A549 (cell line): Measurements from ENCODE around the gene UVRAG. TPM values are rescaled to one million over a fixed set of nuclear protein-coding genes. Genes with fewer than 3 reads are reported as not detected.

Experiments
- ATAC-seq, 2 experiments: fragments of 200-7000 bp in 1 of 2; fragments of >200 bp in 1 of 2; cut with Nextera tagmentation in 1 of 2; cut with Tn5 transposase in 1 of 2; 3 replicates each; pipeline versions ENCODE4 v1.8.0 to v1.9.1; 2018 to 2020; ENCODE audit warnings: mild to moderate bottlenecking in 1 of 2, moderate library complexity in 1 of 2
- CTCF ChIA-PET: fragments of 300-600 bp; sonication (Branson Sonifier 250); formaldehyde crosslinking; extraction: SDS; loops from one replicate; lab custom pipeline; 2021; ENCODE audit warnings: antibody characterized with exemption, inconsistent platforms; lab: Yijun Ruan, JAX
- POLR2A ChIA-PET: fragments of 350-600 bp; formaldehyde crosslinking; extraction: SDS; loops from one replicate; lab custom pipeline; 2021; ENCODE audit warnings: antibody characterized with exemption, inconsistent platforms; lab: Yijun Ruan, JAX
- DNase-seq, 2 experiments: peaks; one replicate each; pipeline versions ENCODE4 v3.0.0 to v3.0.0-alpha.2; 2011 to 2016; ENCODE audit warnings: low read depth in 1 of 2, low spot score in 1 of 2
- FAIRE-seq: peaks from 2 replicates; lab custom pipeline; 2011; peaks lifted over from hg19 to GRCh38; lab: Jason Lieb, UNC
- H3K27ac ChIP-seq, 2 experiments: fragments of >200 bp; sonication (Bioruptor Twin); formaldehyde crosslinking; 3 replicates each; pipeline ENCODE4 v1.5.1; 2016 to 2017
- H3K4me1 ChIP-seq: fragments of >200 bp; sonication (Bioruptor Twin); formaldehyde crosslinking; 3 replicates; pipeline ENCODE4 v1.6.1; 2016
- H3K4me2 ChIP-seq: fragments of >200 bp; sonication (Bioruptor Twin); formaldehyde crosslinking; 3 replicates; pipeline ENCODE4 v1.6.1; 2016
- H3K4me3 ChIP-seq: fragments of >200 bp; sonication (Bioruptor Twin); formaldehyde crosslinking; 3 replicates; pipeline ENCODE4 v1.5.1; 2016
- H3K9me3 ChIP-seq: fragments of >200 bp; sonication (Bioruptor Twin); formaldehyde crosslinking; 3 replicates; pipeline ENCODE4 v1.6.1; 2016
- CBX2 ChIP-seq: fragments of 200-600 bp; sonication (generic); IDR thresholded peaks from 2 replicates; pipeline ENCODE4 v1.6.1; 2016; ENCODE audit warnings: low read depth, mild to moderate bottlenecking, borderline replicate concordance
- CEBPB ChIP-seq, 2 experiments: fragments of >200 bp in 1 of 2; sonication (Bioruptor Twin) in 1 of 2; formaldehyde crosslinking in 1 of 2; IDR thresholded peaks; 2 replicates each; pipeline ENCODE4 v1.6.1; 2012 to 2016
- CHD2 ChIP-seq: fragments of 150-350 bp; IDR thresholded peaks from 2 replicates; pipeline ENCODE4 v1.6.1; 2014; ENCODE audit warnings: low read length; ENCODE audit not compliant: partially characterized antibody
- CTCF ChIP-seq: fragments of >200 bp; sonication (Bioruptor Twin); formaldehyde crosslinking; IDR thresholded peaks from 3 replicates; pipeline ENCODE4 v1.5.1; 2016
- ELK1 ChIP-seq: fragments of 150-350 bp; IDR thresholded peaks from 2 replicates; pipeline ENCODE4 v1.6.1; 2014; ENCODE audit warnings: low read depth, mild to moderate bottlenecking, low read length
- HEYL ChIP-seq: fragments of 250-450 bp; sonication (Bioruptor Pico); IDR thresholded peaks from 2 replicates; pipeline ENCODE4 v1.8.0; 2021; ENCODE audit warnings: mild to moderate bottlenecking, moderate library complexity
- JUN ChIP-seq, 2 experiments: fragments of >200 bp; sonication (Bioruptor Twin); formaldehyde crosslinking; IDR thresholded peaks; 2 replicates in 1 of 2; 3 replicates in 1 of 2; pipeline ENCODE4 v1.6.1; 2016 to 2017
- JUNB ChIP-seq: fragments of >200 bp; sonication (Bioruptor Twin); formaldehyde crosslinking; IDR thresholded peaks from 2 replicates; pipeline ENCODE4 v1.6.1; 2016
- MAX ChIP-seq: IDR thresholded peaks from 2 replicates; pipeline ENCODE4 v1.6.1; 2012
- MYC ChIP-seq: IDR thresholded peaks from 2 replicates; pipeline ENCODE4 v1.6.1; 2012; ENCODE audit warnings: mild to moderate bottlenecking, inconsistent platforms, low read length, improper control_type of control experiment, borderline replicate concordance
- PHF8 ChIP-seq: fragments of 200-600 bp; sonication (generic); IDR thresholded peaks from 2 replicates; pipeline ENCODE4 v1.6.1; 2016; ENCODE audit warnings: low read depth, mild to moderate bottlenecking, antibody characterized with exemption, moderate library complexity, borderline replicate concordance
- POLR2A ChIP-seq: IDR thresholded peaks from 2 replicates; pipeline ENCODE4 v1.6.1; 2012; ENCODE audit warnings: mild to moderate bottlenecking, low read length
- RARB ChIP-seq: fragments of 250-450 bp; sonication (Bioruptor Pico); IDR thresholded peaks from 2 replicates; pipeline ENCODE4 v1.8.0; 2021; ENCODE audit warnings: mild to moderate bottlenecking, moderate library complexity
- RCOR1 ChIP-seq: fragments of 150-350 bp; IDR thresholded peaks from 2 replicates; pipeline ENCODE4 v1.6.1; 2014; ENCODE audit warnings: antibody characterized with exemption, low read length, low read depth
- REST ChIP-seq: fragments of 200-600 bp; sonication (generic); IDR thresholded peaks from 2 replicates; pipeline ENCODE4 v1.6.1; 2016; ENCODE audit warnings: antibody characterized with exemption, mild to moderate bottlenecking, moderate library complexity
- RNF2 ChIP-seq: fragments of 200-600 bp; sonication (generic); IDR thresholded peaks from 2 replicates; pipeline ENCODE4 v1.6.1; 2016; ENCODE audit warnings: low read depth, mild to moderate bottlenecking, antibody characterized with exemption, moderate library complexity, borderline replicate concordance
- TFCP2L1 ChIP-seq: fragments of 250-450 bp; sonication (Bioruptor Pico); IDR thresholded peaks from 2 replicates; pipeline ENCODE4 v1.5.0; 2021; ENCODE audit warnings: mild to moderate bottlenecking
- USF2 ChIP-seq: fragments of 450-650 bp; IDR thresholded peaks from 2 replicates; pipeline ENCODE4 v1.6.1; 2014; ENCODE audit warnings: antibody characterized with exemption
- ZSCAN20 ChIP-seq: fragments of 250-450 bp; sonication (Bioruptor Pico); IDR thresholded peaks from 2 replicates; pipeline ENCODE4 v1.8.0; 2022; ENCODE audit warnings: mild to moderate bottlenecking, moderate library complexity
- WGBS: methylation state at CpG from one replicate; pipeline ENCODE4 v1.1.6; 2017; ENCODE audit errors: missing lambda C conversion rate; 5-methylcytosine and 5-hydroxymethylcytosine counted together
- polyA plus RNA-seq, 4 experiments: library from polyadenylated mRNA; depleted of rRNA in 3 of 4; stranded (reverse); fragments of >200 nt; fragmentation: RNase III in 1 of 4; extraction: RNeasy Plus Mini Kit Qiagen cat#74134 plus additional on column Dnase treatment in 1 of 4; gene quantifications; 2 replicates in 3 of 4; 3 replicates in 1 of 4; pipeline ENCODE4 v1.2.3, GENCODE V29; 2011 to 2017

UVRAG gene
- polyA plus RNA-seq, 2 of the 4 experiments (the other 2 are of a cell fraction), result 6.1 to 14.1 TPM

GRCh38 chr11:76123248-76123647, 308.2 kb downstream of the UVRAG start:
- no peak overlapping the region for H3K4me3 ChIP-seq
- 66% methylated on average over 4 of the region's 4 CpGs for WGBS
- DNase-seq (no peak), ATAC-seq (no peak), FAIRE-seq (no peak)
- H3K9me3 ChIP-seq, result no peaks in the 10 kb centered on the region
- H3K27ac ChIP-seq, result no peak overlapping the region
- no peaks in the 10 kb centered on the region for H3K4me1 ChIP-seq
- POLR2A ChIA-PET, result no interaction called here
- no peak for TF ChIP-seq MAX
- TF ChIP-seq ELK1, result no peak
- no peak for TF ChIP-seq TFCP2L1
- no peak for TF ChIP-seq RCOR1
- no peak for TF ChIP-seq RNF2
- TF ChIP-seq JUNB, result no peak
- no peak for TF ChIP-seq CEBPB (IDR thresholded peaks at IDR 0.05)
- no peak for TF ChIP-seq MYC
- TF ChIP-seq ZSCAN20 (CRISPR knock-in tag), result no peak
- TF ChIP-seq RARB (CRISPR knock-in tag), result no peak
- no peak for TF ChIP-seq CTCF
- no peak for TF ChIP-seq HEYL
- no peak for TF ChIP-seq REST
- no peak for TF ChIP-seq CHD2
- no peak for TF ChIP-seq CBX2
- no peak for TF ChIP-seq USF2
- TF ChIP-seq JUN (IDR thresholded peaks at IDR 0.05), result no peak
- no peak for TF ChIP-seq PHF8
- no peak for TF ChIP-seq POLR2A
- H3K4me2 ChIP-seq, result no peak overlapping the region
- CTCF ChIA-PET, result interaction anchor here (1.7 kb wide), 1 partner anchor 27 kb away, joined by 3 read pairs; no protein-coding TSS in a partner anchor
